Measurements from ENCODE around the gene GRAMD1B.

- no peak for TF ChIP-seq POLR2A (IDR thresholded peaks at IDR 0.05)
- no peak for TF ChIP-seq CTCF (IDR thresholded peaks at IDR 0.05)
- no peak for TF ChIP-seq POLR2AphosphoS5 (IDR thresholded peaks at IDR 0.05)
These were observed 23.5 kb upstream of the GRAMD1B start for GRCh38 chr11:123406441-123407129.

All from breast epithelium (tissue), 3 donors.